Astrocyte (in vitro differentiated cells and primary cell): Measurements from ENCODE around the gene SATB1. TPM values are rescaled to one million over a fixed set of nuclear protein-coding genes. Genes with fewer than 3 reads are reported as not detected.
A peak's percentile ranks its signal among the peaks of the same experiment; 100 is the strongest.

Experiments
- DNase-seq: peaks from one replicate; pipeline ENCODE4 v3.0.0-alpha.2; 2010; ENCODE audit warnings: low read depth
- FAIRE-seq: peaks from 2 replicates; lab custom pipeline; 2011; peaks lifted over from hg19 to GRCh38; lab: Jason Lieb, UNC
- H2AFZ ChIP-seq: 2 replicates; pipeline ENCODE4 v1.6.0; 2012; ENCODE audit warnings: low read depth, low read length, inconsistent platforms
- H3K27ac ChIP-seq: 2 replicates; pipeline ENCODE4 v1.5.1; 2011; ENCODE audit warnings: low read depth, low read length, inconsistent platforms
- H3K27me3 ChIP-seq: 2 replicates; pipeline ENCODE4 v1.6.0; 2011; ENCODE audit warnings: low read length, inconsistent platforms; ENCODE audit not compliant: insufficient read depth
- H3K36me3 ChIP-seq: 2 replicates; pipeline ENCODE4 v1.5.1; 2011; ENCODE audit warnings: low read length, inconsistent platforms; ENCODE audit not compliant: insufficient read depth
- H3K4me1 ChIP-seq: 2 replicates; pipeline ENCODE4 v1.5.1; 2011; ENCODE audit warnings: low read length, inconsistent platforms; ENCODE audit not compliant: insufficient read depth
- H3K4me2 ChIP-seq: 2 replicates; pipeline ENCODE4 v1.6.0; 2012; ENCODE audit warnings: low read length, inconsistent platforms
- H3K4me3 ChIP-seq: 2 replicates; pipeline ENCODE4 v1.5.1; 2011; ENCODE audit warnings: low read depth, mild to moderate bottlenecking, low read length, inconsistent platforms; ENCODE audit not compliant: insufficient read depth
- H3K79me2 ChIP-seq: 2 replicates; pipeline ENCODE4 v1.6.0; 2012; ENCODE audit warnings: mild to moderate bottlenecking, low read length, inconsistent platforms; ENCODE audit not compliant: insufficient read depth
- H3K9ac ChIP-seq: 2 replicates; pipeline ENCODE4 v1.6.0; 2012; ENCODE audit warnings: mild to moderate bottlenecking, low read length, inconsistent platforms
- H3K9me3 ChIP-seq: 2 replicates; pipeline ENCODE4 v1.5.1; 2012; ENCODE audit warnings: low read depth, mild to moderate bottlenecking, low read length, inconsistent platforms; ENCODE audit not compliant: insufficient read depth
- H4K20me1 ChIP-seq: 2 replicates; pipeline ENCODE4 v1.6.0; 2012; ENCODE audit warnings: low read length, inconsistent platforms; ENCODE audit not compliant: insufficient read depth
- H3K27ac Mint-ChIP-seq: one replicate; pipeline ENCODE4 v1.8.0; 2021; ENCODE audit warnings: mild to moderate bottlenecking, mixed read lengths; ENCODE audit not compliant: unreplicated experiment
- H3K27me3 Mint-ChIP-seq: one replicate; pipeline ENCODE4 v1.8.0; 2021; ENCODE audit warnings: low read depth, mixed read lengths; ENCODE audit not compliant: unreplicated experiment
- H3K36me3 Mint-ChIP-seq: one replicate; pipeline ENCODE4 v1.8.0; 2021; ENCODE audit warnings: low read depth, mixed read lengths; ENCODE audit not compliant: unreplicated experiment
- H3K4me1 Mint-ChIP-seq: one replicate; pipeline ENCODE4 v1.8.0; 2021; ENCODE audit warnings: low read depth, mixed read lengths; ENCODE audit not compliant: unreplicated experiment
- H3K4me3 Mint-ChIP-seq: one replicate; pipeline ENCODE4 v1.8.0; 2021; ENCODE audit warnings: mild to moderate bottlenecking, moderate library complexity, mixed read lengths; ENCODE audit not compliant: unreplicated experiment
- H3K9me3 Mint-ChIP-seq: one replicate; pipeline ENCODE4 v1.8.0; 2021; ENCODE audit warnings: mild to moderate bottlenecking, mixed read lengths; ENCODE audit not compliant: unreplicated experiment
- CTCF ChIP-seq: IDR thresholded peaks from 2 replicates; pipeline ENCODE4 v1.5.1; 2011; ENCODE audit warnings: low read depth, mild to moderate bottlenecking, inconsistent platforms, low read length, moderate library complexity; ENCODE audit not compliant: insufficient read depth
- EZH2 ChIP-seq: IDR thresholded peaks from 2 replicates; pipeline ENCODE4 v1.6.1; 2012; ENCODE audit warnings: mild to moderate bottlenecking, low read length, inconsistent platforms; ENCODE audit not compliant: insufficient read depth
- total RNA-seq: library from RNA; stranded (reverse); gene quantifications from 2 replicates; pipeline ENCODE4 v1.2.1, GENCODE V29; 2021

Gene SATB1
- total RNA-seq, 1 donor from 2014 or later, result 18.0 TPM

- no peaks in the 10 kb centered on the region for H4K20me1 ChIP-seq
- Mint-ChIP-seq H3K27ac (no peak overlapping the region), H3K9me3 (no peaks in the 10 kb centered on the region), H3K4me1 (no peaks in the 10 kb centered on the region), H3K36me3 (peaks cover 2% of the 10 kb centered on the region), H3K4me3 (no peak overlapping the region), H3K27me3 (no peaks in the 10 kb centered on the region)
- DNase-seq (no peak), FAIRE-seq (no peak)
- H3K36me3 ChIP-seq, result no peaks in the 10 kb centered on the region
- no peaks in the 10 kb centered on the region for H3K79me2 ChIP-seq
- H2AFZ ChIP-seq, result no peak overlapping the region
- no peaks in the 10 kb centered on the region for H3K27me3 ChIP-seq
- no peaks in the 10 kb centered on the region for H3K4me1 ChIP-seq
- H3K4me3 ChIP-seq, result no peak overlapping the region
- H3K9ac ChIP-seq, result no peak overlapping the region
- no peak overlapping the region for H3K27ac ChIP-seq
- TF ChIP-seq CTCF (no peak), EZH2 (no peak)
- no peak overlapping the region for H3K4me2 ChIP-seq
- no peaks in the 10 kb centered on the region for H3K9me3 ChIP-seq
These were observed 80.1 kb downstream of the SATB1 start for GRCh38 chr3:18345015-18345367.

GRCh38 chr3:18344306-18345014 lies 80.7 kb downstream of the SATB1 start:
- no peaks in the 10 kb centered on the region for H3K27me3 ChIP-seq
- TF ChIP-seq EZH2 (no peak), CTCF (no peak)
- H3K79me2 ChIP-seq, result no peaks in the 10 kb centered on the region
- H4K20me1 ChIP-seq, result no peaks in the 10 kb centered on the region
- no peak for DNase-seq
- H3K4me3 ChIP-seq, result no peak overlapping the region
- no peak overlapping the region for H3K27ac Mint-ChIP-seq
- H3K36me3 Mint-ChIP-seq, result peaks cover 2% of the 10 kb centered on the region
- no peak overlapping the region for H3K4me3 Mint-ChIP-seq
- H3K36me3 ChIP-seq, result no peaks in the 10 kb centered on the region
- H3K4me1 Mint-ChIP-seq, result no peaks in the 10 kb centered on the region
- H3K9ac ChIP-seq, result no peak overlapping the region
- H3K27ac ChIP-seq, result no peak overlapping the region
- H3K9me3 ChIP-seq, result no peaks in the 10 kb centered on the region
- no peaks in the 10 kb centered on the region for H3K27me3 Mint-ChIP-seq
- no peak overlapping the region for H3K4me2 ChIP-seq
- FAIRE-seq, result no peak
- H3K4me1 ChIP-seq, result no peaks in the 10 kb centered on the region
- H3K9me3 Mint-ChIP-seq, result no peaks in the 10 kb centered on the region
- H2AFZ ChIP-seq, result no peak overlapping the region

- no peak for DNase-seq
- Histone ChIP-seq H3K4me3 (no peak overlapping the region), H3K4me2 (no peak overlapping the region), H3K27ac (no peak overlapping the region), H3K27me3 (no peaks in the 10 kb centered on the region), H4K20me1 (no peaks in the 10 kb centered on the region), H3K79me2 (no peaks in the 10 kb centered on the region), H3K9me3 (no peaks in the 10 kb centered on the region), H3K36me3 (no peaks in the 10 kb centered on the region), H3K9ac (no peak overlapping the region), H3K4me1 (no peaks in the 10 kb centered on the region), H2AFZ (no peak overlapping the region)
- Mint-ChIP-seq H3K9me3 (no peaks in the 10 kb centered on the region), H3K4me3 (no peak overlapping the region), H3K27ac (no peak overlapping the region), H3K27me3 (no peaks in the 10 kb centered on the region), H3K4me1 (no peaks in the 10 kb centered on the region), H3K36me3 (peaks cover under 1% of the 10 kb centered on the region)
- TF ChIP-seq EZH2, result no peak
- TF ChIP-seq CTCF, result no peak
- peak; percentile 23 for FAIRE-seq
These were observed 81.3 kb downstream of the SATB1 start for GRCh38 chr3:18343809-18344208.
